Embryonic facial prominence (tissue), 1 donor: ENCODE measurements around the gene PLAAT1.
A peak's percentile ranks its signal among the peaks of the same experiment; 100 is the strongest.

ENCODE experiments used
- DNase-seq: peaks from one replicate; pipeline ENCODE4 v3.0.0-alpha.2; 2016; ENCODE audit errors: extremely low spot score

Gene PLAAT1

DNA sequence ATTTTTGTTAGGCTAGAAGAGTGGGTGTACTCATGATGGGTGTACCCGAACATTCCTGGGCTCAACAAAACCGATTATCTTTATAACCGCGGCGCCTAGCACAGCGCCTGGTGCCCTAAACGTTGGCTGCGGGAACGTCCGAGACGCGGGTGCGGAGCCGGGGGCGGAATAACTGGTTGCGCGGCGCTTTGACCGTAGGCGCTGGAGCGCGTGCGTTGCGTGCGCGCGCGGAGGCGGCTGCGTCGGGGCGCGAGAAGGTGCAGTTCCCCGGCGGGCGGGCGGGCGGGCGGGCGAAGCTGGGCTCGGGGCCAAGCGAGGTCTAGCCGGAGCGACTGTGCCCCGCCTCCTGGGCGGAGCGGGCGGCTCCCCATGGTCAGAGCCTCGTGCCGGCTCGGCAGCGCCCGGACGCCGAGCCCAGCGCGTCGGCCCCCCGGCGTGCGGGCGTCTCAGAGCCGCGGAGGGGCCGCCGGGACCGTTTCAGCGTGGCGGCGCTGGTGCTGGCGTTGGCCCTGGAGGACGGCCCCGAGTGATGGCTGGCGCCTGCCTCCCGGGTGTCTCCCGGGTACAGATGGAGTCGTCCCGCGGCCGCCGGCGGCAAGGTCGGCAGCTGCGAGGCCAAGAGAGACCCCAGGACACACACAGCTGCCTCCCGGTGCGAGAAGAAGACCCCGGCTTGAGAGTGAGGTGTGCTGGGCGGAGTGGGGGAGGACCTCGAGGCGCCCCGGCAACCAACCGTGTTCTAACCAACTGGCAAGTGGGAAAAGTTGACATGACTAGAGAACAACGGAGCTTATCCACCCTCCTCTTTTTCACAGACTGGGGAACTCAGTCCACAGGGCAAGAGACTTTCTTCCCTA is at the start of gene PLAAT1:
Gene PLAAT1 (plus strand): TSS at position 373 of the 857 bp plus-strand sequence. CDS start 14,429 bp downstream, outside the sequence.
- peak; percentile 72 for DNase-seq

DNA sequence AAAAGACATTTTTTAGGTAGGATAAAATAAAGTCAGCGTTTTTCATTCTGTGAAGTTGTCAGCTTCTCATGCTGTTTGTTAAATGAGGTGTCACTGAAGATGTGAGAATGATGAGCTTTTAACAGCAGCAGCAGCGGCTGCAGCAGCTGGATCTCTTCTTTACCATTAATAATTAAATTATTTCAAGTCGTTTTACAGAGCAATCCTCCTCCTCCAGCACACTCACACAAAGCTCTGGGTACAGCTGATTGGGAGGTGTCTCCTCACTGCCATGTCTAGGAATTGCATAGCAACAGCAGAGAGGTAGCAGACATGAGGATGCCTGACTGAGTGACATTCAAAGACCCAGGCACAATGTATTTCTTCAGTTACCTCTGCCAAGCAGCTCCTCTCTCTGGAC is 46.7 kb upstream of the PLAAT1 start:
- no peak for DNase-seq

- no peak for DNase-seq
These were observed 44.3 kb upstream of the PLAAT1 start for GRCh38 chr3:193196746-193197145.

DNA sequence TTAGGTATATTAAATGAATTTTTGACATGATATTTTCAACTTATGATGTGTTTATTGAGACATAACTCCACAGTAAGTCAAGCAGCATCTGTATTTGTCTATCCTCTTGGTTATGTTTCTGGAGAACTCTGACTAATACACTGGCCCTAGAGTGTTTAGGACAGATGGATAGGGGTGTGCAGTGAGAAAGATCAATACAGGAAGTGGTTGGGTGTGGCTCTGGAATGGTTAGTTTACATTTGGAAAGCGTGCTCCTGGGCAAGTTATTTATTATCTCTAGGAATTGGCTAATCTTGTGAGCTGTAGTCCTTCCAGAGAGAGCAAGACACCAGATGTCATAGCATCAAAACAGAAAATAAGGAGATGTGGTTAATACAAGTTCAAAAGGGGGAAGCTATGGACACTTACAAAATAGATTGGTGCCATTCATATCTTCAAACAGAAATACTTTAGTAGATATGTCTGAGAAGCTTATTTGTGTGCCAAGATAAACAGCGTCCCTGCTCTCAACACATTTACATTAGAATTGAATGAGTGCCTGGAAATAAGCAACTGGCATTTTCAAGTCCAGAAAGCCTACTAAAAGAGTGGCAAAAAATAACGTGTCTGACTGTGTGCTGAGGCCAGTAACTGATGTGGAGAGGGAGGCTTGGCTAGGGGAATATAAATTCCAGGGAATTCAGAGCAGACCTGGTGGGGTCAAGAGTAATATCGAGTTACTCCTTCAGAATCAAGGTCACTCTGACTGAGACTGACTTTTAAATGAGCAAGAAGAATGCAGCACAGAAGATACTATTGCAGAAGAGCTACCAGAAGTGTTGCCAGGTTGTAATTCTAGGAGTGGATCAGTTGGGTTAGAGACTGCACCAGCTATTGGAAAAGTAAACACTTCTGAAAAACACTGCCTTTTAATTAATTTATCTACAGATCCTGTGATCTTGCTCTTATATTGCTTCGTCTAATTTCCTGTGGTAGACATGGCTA is 33.4 kb upstream of the PLAAT1 start:
- no peak for DNase-seq

DNA sequence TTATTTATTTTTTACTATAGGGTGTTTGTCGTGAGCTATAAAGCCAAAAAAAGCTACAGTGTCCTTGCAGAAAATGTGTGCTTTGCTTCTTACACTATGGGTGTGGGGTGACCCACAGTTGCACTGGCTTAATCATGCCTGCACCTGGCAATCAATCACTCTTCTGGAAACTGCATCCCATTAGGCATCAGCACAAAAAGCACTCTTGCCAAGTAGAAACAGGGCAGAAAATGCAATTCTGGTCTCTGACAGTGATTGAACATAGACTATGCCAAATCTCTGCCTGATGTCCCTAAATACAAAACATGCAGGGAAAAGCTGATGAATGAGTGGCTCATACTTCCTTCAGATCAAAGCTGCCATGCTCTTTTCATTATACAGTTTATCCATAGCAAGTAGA is 30.4 kb upstream of the PLAAT1 start:
- no peak for DNase-seq

DNA sequence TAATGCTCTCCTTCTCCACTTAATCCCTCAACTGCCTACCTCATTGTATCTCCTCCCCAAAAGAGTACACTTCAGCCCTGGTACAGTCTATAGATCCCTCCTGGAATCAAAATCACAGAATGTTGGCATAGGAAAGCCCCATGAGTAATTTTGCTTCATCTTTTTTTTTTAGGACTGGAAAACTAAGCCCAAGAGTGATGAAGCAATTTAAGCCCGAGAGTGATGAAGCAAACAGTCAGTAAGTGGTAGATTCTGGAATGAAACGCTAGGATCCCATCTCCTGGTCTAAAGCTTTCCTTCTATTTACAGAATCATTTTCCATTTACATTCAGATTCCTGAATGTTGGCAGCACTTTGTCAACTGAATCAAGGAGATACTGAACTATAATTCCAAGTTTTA is 29.8 kb upstream of the PLAAT1 start:
- DNase-seq: no peak

DNA sequence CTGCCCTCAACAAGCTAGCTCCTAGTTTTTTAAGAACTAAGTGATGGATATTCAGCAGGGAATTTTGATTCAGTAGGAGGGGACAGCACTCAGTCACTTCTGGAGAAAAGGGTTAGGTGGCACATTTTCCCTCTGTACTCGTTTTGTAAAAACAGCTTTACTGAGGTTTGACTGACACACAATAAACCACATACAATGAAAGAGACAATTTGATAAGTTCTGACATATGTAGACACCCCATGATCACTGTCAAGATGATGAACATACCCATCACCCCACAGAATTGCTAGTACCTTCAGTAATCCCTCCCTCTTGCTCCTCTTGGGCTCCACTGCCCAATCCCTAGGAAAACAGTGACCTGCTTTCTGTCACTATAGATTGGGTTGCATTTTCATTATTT is 29.0 kb upstream of the PLAAT1 start:
- no peak for DNase-seq

DNA sequence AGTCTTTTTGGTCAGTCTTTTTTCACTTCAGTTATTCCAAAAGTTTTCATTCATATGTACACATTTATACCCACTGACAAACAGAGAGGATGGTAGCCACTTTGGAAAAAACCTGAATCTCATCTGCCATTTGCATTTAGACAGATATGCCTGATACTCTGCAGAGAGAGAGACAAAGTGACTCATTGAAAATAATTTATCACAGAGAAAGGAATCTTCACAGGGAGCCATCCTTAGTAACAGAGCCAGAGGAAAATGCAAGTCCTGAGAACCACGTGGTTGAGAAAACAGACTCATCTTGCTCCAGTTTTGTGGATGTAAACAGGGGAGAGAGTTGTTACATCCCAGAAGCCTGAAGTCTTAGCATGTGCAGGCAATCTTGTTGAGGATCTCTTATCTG is 28.2 kb upstream of the PLAAT1 start:
- no peak for DNase-seq

- DNase-seq: no peak
These were observed 26.6 kb upstream of the PLAAT1 start for GRCh38 chr3:193214445-193214844.

- no peak for DNase-seq
These were observed 15.5 kb upstream of the PLAAT1 start for GRCh38 chr3:193225302-193226125.

DNA sequence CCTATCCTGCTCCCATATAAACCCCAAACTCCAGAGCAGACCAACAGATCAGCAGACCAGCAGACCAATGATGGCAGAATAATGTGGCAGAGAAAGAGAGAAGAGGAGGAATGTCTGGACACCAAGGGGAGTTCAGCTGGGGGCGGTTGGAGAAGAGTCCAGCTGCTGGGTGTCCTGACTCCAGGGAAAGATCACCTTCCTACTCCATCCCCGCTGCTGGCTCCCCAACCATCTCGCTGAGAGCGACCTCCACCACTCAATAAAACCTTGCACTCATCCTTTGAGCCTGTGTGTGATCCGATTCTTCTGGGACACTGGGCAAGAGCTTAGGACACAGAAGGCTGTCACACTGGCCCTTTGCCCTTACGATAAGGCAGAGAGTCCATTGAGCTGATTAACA is 12.8 kb upstream of the PLAAT1 start:
- no peak for DNase-seq

GRCh38 chr3:193229851-193230420 is 11.1 kb upstream of the PLAAT1 start:
- no peak for DNase-seq

GRCh38 chr3:193230610-193231009 is 10.4 kb upstream of the PLAAT1 start:
- no peak for DNase-seq

DNA sequence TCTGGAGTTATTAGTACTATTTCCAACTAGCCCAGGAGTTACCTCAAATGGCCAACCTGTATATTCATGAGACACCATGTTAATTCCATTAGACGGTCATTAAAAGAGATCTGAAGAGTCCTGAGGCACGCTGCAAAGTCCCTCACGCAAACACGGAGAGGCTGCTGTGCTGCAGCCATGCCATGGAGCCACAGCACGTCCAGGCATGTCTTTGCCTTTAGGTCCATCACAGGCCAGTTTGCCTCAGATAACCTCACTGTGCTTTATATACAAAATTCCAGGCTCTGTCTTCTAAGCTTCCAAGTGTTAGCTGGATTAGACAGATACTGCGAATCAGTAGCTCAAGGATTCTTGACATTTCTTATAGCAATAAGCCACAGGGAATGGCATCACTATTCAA is 9.8 kb upstream of the PLAAT1 start:
- no peak for DNase-seq

GRCh38 chr3:193236599-193236998 is 4.4 kb upstream of the PLAAT1 start:
- no peak for DNase-seq

DNA sequence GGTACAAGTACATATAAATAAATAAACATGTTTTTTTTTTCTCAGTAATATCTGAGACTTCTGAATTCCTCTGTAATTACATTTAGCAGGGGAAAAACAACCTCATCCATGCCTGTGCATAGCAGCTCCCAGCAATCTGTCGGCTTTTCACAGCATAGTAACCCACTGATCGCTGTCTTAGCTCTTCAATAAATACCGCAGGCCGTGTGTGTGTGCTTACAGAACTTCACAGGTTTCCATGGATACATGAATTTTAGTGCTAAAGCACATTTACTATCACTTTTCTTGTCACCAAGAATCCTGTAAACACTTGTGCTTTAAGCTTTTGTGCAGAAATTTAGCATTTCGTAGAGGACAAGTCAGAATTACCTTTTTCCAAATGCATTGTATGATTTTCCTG is 4.0 kb upstream of the PLAAT1 start:
- no peak for DNase-seq

DNA sequence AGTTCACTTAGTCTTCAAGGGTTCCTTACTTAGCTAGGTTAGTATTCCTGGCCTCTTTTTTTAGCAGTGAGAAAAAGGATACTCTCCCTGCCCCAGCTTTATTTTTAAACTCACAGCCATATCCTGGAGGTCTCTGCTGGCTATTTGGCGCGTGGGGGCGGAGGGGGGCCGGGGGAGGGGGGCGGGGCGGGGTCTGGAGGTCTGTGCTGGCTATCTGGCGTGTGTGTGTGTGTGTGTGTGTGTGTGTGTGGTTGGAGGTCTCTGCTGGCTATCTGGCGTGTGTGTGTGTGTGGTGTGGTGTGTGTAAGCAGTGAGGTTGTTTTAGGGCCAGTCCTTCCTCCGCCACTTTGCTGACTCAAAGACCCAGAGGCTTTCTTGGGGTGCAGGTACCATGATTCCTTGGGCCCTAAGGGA is 579 bp upstream of the PLAAT1 start:
- DNase-seq: no peak

DNA sequence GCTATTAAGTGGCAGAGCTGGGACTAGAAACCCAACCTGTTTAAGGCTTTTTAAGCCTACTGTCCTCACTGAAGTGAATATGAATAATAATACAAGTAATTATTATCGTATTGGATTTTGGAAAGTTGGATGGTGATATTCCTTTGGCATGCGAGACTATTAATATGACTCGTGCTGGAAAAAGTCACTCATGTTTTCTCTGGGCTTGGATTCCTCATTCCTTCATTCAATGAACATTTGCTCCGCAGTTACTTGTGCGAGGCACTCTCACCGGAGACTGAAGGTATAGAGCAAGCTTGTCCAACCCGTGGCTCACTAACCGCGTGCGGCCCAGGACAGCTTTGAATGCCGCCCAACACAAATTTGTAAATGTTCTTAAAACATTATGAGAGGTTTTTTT is 694 bp downstream of the PLAAT1 start:
- no peak for DNase-seq

DNA sequence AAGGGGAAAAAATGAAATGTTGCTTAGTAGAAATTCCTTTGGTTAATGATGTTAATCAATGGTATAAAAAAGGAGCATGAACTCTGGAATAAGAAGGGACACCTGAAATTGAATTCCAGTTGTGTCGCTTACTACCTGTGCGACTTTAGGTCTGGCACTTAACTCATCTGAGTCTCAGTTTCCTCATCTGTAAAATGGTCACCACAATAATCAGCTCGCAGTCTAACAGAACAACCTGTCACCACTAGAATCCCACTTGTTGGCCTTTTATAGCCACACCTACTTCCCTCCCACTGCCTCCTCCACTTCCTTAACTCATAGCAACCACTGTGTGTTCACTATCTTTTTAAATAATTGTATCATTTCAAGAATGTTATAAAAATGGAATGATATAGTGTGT is 2.5 kb downstream of the PLAAT1 start:
- no peak for DNase-seq

DNA sequence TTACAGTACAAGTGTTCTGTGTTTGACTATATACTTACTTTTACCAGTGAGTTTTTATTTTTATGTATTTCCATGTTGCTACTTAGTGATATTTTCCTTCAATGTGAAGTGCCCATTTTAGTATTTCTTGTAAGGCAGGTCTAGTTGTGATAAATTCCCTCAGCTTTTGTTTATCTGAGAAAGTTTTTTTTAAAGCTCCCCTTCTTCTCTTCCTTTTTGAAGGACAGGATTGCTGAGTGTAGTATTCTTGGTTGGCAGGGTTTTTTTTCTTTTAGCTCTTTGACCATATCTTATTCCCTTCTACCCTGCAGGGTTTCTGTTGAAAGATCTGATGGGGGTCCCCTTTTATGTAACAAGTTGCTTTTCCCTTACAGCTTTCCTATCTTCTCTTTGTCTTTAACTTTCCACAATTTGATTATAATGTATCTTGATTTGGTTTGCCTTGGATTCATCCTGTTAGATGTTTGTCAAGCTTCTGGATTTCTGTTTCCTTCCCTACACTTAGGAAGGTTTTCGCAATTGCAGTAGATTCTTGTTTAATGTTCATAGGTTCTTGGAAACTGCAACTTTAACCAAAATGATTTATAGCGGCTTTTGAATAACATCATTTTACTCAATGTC is 7.9 kb downstream of the PLAAT1 start:
- DNase-seq: no peak

DNA sequence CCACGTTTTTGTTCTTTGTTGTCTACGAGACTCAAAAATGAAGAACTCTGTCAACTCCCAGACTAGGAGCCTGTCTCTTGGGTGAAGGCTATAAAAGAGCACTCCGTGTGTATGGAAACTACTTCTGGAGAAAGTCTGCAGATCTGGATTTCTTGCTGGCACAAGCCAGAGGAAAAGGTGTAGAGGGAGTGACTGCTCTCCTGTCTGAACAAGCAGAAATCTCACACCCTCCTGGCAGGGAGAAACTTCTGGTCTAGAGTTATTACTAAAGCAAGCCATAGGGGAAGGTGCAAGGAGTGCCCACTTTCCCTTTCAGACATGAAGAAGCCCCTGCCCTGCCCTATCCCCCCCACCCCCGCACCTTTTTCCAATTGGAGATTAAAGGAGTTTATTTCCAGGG is 9.5 kb downstream of the PLAAT1 start:
- no peak for DNase-seq
